ENCODE measurements around the gene RSPO1.

GRCh38 chr1:37609994-37610393 is 24.7 kb downstream of the RSPO1 start:
- TF ChIP-seq ZNF8 (CRISPR knock-in tag; IDR thresholded peaks at IDR 0.05) (no peak), GLIS3 (CRISPR knock-in tag; IDR thresholded peaks at IDR 0.05) (no peak), CREB5 (CRISPR knock-in tag; IDR thresholded peaks at IDR 0.05; ENCODE audit: low read depth) (no peak), ZFP30 (CRISPR knock-in tag; IDR thresholded peaks at IDR 0.05) (no peak), PATZ1 (CRISPR knock-in tag; IDR thresholded peaks at IDR 0.05; ENCODE audit: borderline replicate concordance) (no peak)

Measured in SK-N-SH treated with all-trans-retinoic acid at 6 μM for 48 hours (cell line).